K562 (cell line): ENCODE results near the gene LMAN2.

Experiments
- CUX1 ChIP-seq: fragments of 200-800 bp; sonication (Bioruptor generic); IDR thresholded peaks from 2 replicates; pipeline ENCODE4 v1.6.1; 2016; ENCODE audit warnings: missing genetic modification characterization, missing compliant biosample characterization
- FOSL1 ChIP-seq: fragments of 200-800 bp; sonication (Bioruptor generic); conservative IDR thresholded peaks from 2 replicates; pipeline ENCODE4 v1.6.1; 2016; ENCODE audit warnings: missing genetic modification characterization, missing compliant biosample characterization
- PHB ChIP-seq: fragments of 250-450 bp; sonication (Bioruptor Pico); IDR thresholded peaks from 2 replicates; pipeline ENCODE4 v1.5.0; 2021
- POLR2A ChIP-seq: fragments of 450-650 bp; conservative IDR thresholded peaks from 2 replicates; pipeline ENCODE4 v1.6.1; 2016
- TBL1XR1 ChIP-seq, 2 experiments: IDR thresholded peaks; 2 replicates each; pipeline ENCODE4 v1.6.1; 2012; ENCODE audit warnings: improper control_type of control experiment in 2 of 2, low read length in 2 of 2, mild to moderate bottlenecking in 1 of 2
- ZNF23 ChIP-seq: fragments of 250-450 bp; sonication (Bioruptor Pico); IDR thresholded peaks from 2 replicates; pipeline ENCODE4 v1.4.0; 2020; ENCODE audit warnings: mild to moderate bottlenecking

GRCh38 chr5:177335701-177336065 lies 15.8 kb downstream of the LMAN2 start:
- TF ChIP-seq TBL1XR1 (IDR thresholded peaks at IDR 0.05; ENCODE audit: low read length in 2 of 2) (no peak), POLR2A (no peak), CUX1 (CRISPR knock-in tag) (no peak), PHB (CRISPR knock-in tag) (no peak), ZNF23 (CRISPR knock-in tag) (no peak), FOSL1 (tag) (no peak)
